Medulla oblongata (tissue), 1 donor: ENCODE measurements around the gene TMPRSS15.

Experiments
- DNase-seq: peaks from one replicate; pipeline ENCODE4 v3.0.0-alpha.2; 2015; ENCODE audit errors: extremely low spot score

Gene TMPRSS15

DNA sequence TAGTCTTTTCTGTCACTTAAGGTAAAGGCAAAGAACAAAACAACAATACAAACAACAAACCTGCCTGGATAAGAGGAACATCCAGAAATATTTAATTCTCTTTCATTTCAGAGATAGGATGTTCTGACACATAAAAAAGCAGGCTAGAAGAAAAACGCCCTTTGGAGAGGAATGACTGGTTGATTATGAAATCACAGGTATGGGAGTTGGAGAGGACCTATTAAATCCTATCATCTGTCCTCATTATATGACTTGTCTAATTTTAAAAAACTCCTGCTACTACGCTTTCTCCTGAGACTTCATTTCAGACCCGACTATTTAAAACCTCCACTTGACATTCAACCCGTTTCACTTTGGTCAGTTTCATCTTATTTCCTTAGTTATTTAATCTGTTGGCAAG lies 54.1 kb downstream of the TMPRSS15 start:
- DNase-seq: no peak

DNA sequence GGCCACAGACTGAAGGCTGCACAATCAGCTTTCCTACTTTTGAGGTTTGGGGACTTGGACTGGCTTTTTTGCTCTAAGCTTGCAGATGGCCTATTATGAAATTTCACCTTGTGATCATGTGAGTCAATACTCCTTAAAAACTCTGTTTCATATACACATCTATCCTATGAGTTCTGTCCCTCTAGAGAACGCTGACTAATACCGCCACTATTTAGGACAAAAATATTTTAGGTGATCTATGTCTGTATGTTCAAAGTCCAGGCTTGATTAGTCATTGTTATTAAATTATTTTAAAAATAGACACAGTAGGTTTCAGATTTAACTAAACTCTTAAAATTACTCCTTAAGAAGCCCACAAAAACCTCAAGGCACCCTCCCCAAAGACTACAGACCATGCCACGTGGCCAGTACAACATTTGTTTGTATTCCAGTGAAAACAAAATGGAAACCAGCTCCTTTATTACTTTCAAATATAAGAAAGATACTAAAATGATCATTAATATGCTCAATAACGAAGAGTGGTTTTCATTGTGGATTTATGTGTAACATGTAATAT lies 63.1 kb downstream of the TMPRSS15 start:
- no peak for DNase-seq

DNA sequence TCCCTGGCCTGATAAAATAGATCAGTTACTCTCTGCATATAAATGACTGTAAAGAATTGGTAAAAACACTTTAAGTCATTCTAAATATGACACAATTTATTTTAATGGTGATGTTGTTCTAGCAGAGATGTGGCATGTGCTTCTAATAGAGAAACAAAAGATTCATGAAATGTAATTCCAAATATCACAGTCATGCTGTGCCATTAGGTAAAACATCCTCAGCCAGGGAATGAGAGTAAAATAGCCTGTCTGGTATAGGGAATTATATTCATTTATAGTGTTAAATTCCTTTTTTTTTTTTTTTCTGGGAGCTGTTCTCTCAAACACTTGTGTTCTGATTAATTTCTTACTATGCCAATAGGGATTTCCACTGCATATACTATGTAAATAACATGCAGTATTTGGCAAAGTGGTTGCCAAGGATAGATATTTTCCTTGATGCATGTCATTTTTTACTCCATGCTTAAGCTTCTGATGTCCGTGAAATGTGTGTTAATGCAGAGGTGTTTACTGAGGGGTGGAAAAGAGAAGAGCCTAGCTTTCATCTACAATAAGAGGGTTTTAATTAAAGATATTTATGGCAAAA lies 67.8 kb downstream of the TMPRSS15 start:
- DNase-seq: no peak

- DNase-seq: no peak
These were observed 69.5 kb downstream of the TMPRSS15 start for GRCh38 chr21:18334066-18334465.

DNA sequence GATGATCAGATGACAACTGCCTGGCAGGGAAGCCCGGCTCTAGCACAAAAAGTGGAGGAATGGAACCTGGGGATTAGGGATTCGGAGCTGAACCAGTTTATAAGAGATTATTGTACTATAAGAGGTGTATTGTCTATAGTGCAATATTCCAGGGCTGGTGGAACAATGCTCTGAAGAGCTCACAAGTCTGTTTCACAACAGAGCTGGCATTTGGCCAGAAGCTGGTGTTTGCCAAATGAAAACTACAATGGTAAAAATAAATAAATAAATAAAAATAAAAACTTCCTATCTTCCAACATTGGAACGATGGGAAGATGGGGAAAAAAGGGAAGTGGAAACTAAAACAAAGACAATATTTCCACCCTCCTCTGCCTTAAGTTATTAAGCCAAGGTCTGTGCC lies 85.4 kb downstream of the TMPRSS15 start:
- no peak for DNase-seq

- DNase-seq: no peak
These were observed 105.4 kb downstream of the TMPRSS15 start for GRCh38 chr21:18298228-18298627.

GRCh38 chr21:18294100-18294499 lies 109.5 kb downstream of the TMPRSS15 start:
- DNase-seq: no peak

DNA sequence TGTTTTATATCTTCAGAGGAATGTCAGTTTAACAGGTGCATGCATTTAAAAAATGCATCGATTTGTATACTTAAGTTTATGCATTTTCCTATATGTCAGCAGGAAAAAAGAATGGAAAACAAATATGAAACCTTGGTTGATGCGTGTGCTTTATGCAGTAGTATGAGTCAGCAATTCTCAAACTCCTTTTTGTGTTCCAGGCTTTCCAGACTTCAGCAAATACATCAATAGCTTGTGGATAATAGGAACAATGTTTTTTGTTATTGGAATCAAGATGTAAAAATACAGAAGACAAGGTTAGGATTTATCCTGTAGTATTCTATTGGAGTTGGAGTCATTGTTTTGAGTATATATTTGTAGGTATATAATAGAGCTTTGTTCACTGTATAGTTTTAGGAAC lies 113.7 kb downstream of the TMPRSS15 start:
- no peak for DNase-seq

DNA sequence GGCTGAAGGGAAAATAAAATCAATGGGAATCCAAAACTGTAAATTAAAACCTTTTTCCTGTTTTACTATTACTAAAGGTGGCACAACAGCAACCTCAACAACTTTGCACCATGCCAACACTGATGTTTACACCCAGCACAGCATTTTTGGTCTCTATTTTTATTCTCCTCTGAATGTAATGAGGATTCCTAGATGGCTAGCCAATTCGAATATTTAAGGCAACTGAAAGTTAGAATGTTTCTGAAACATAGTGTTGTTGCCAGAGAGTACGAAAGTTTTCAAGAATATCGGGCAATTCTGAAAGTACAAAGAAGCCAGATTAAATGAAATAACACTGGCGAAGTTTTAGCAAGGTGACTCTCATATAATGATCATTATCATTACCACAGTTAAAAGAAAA lies 118.2 kb downstream of the TMPRSS15 start:
- DNase-seq: no peak

- no peak for DNase-seq
These were observed 127.8 kb downstream of the TMPRSS15 start for GRCh38 chr21:18275781-18276180.

- DNase-seq: no peak
These were observed 129.2 kb downstream of the TMPRSS15 start for GRCh38 chr21:18274370-18274769.

GRCh38 chr21:18273400-18273799 lies 130.2 kb downstream of the TMPRSS15 start:
- DNase-seq: no peak

- no peak for DNase-seq
These were observed 133.7 kb downstream of the TMPRSS15 start for GRCh38 chr21:18269856-18270255.

DNA sequence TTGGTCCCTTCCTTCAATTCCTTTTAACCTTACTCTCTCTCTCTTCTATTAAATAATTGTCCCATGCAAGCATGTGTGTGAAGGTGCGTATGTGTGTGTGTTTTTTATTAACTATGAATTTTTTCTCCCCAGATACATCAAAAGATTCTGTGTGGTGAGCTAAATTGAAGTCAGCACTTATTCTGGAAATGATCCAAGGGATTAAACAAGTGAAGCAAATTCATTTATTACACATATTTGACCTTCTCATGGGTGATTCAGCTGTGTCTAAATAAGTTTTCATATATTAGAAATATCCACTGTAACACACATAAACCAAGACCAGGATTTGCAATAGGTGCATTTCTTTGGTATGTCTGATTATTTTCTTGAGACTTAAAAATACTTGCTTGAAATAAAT lies 134.7 kb downstream of the TMPRSS15 start:
- no peak for DNase-seq

DNA sequence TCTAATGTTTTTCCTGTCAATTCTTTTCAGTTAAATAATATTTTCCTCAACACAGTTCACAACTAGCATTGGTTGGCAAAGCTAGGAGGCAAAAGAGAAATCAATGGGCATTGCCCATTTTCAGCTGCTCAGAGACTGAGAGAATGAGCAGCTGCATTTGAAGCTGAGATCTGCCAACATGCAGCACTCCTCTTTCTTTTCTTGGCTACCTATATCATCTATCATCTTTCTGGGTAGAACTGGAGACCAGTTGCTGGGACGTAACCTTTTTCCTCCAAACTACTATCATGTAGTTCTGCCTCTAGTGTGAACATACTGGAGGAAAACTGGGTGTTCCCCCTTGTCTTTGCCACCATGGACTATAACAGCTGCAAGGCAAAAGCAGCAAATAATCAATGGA lies 136.1 kb downstream of the TMPRSS15 start:
- DNase-seq: no peak

DNA sequence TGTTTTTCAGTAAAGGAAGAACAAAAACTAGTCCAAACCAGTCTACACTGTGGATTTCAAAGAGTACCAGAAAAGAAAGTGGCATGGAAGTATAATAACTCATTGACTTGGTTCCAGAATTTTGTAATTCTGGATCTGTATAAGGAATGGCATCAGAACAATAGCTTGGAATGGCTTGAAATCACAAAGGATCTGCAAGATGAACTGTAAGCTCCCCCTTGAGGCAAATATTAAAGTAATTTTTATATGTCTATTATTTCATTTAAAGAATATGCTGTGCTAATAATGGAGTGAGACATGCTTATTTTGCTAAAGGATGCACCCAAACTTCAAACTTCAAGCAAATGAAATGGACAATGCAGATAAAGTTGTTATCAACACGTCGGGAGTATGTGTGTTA lies 137.6 kb downstream of the TMPRSS15 start:
- DNase-seq: no peak

DNA sequence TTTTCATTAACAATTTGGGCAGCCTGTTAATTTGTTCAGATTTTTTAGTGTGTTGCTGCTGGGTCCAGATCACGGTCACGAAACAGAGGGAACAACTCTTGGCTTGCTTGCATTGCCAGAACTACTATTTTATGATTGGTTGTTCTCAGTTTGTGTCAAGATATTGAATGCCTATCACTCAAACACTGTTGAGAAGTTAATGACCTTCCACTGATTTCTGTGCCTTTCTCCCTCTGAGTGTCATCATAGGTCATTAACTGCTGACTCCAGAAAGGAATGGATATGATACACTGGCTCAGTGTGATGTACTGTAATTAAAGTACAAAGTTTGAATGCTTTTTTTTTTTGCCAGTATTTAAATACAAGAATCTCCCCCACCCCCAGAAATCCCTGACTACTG lies 149.8 kb downstream of the TMPRSS15 start:
- no peak for DNase-seq

- no peak for DNase-seq
These were observed 150.4 kb downstream of the TMPRSS15 start for GRCh38 chr21:18253221-18253620.

DNA sequence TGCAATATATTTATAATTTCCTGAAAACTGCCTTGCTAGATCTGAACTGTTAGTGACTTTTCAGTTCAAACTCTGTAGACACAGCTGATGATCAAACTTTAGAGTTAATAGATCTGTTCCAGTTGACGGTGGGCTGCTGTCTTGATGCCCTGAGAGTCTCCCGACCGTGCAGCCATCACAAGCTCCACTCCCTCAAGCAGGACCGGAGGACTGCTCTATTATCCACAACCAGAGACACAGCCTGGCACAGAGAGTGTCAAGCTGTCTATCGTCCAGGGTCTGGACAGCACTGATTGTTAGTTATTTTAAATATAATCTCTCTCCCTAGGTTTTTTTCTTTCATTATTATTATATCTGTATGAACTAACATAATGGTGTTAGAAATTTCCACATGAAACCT lies 150.9 kb downstream of the TMPRSS15 start:
- DNase-seq: no peak

DNA sequence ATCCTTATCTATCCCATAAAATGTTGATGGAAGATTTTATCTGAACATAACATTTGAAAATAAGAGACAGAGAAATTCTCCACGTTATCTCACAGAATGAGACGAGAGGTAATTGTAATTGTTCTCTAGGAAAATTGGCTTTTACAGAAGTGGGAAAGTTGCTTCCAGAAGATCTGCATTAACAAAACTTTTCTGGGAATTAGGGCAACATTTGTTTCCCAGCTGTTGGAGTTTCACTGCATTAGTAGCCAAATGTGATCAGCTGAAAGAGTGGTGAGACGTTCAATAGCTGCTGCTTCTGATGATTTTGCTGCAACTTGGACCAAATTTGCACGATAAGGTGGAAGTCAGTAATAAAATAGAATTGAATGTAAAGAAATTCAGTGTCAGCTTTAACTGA lies 151.3 kb downstream of the TMPRSS15 start:
- DNase-seq: no peak

- DNase-seq: no peak
These were observed 152.5 kb downstream of the TMPRSS15 start for GRCh38 chr21:18251065-18251464.

DNA sequence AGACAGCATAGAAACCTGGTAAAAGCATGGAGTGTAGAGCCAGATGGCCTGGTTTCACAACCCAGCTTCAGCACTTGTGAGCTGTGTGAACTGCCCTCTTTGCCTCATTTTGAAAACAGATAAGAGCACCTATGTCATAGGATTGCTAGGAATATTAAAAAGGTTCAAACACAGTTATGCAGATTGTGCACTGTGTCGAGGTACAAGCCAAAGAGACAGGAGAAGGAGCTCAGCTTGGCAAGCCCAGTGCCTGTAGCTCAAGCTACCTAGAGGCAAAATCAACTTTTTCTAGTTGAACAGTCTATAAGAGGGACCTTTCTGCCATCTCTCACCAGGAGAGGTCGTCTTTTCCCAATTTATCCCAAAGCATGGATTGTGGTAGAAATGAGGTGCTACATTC lies 153.9 kb downstream of the TMPRSS15 start:
- DNase-seq: no peak

DNA sequence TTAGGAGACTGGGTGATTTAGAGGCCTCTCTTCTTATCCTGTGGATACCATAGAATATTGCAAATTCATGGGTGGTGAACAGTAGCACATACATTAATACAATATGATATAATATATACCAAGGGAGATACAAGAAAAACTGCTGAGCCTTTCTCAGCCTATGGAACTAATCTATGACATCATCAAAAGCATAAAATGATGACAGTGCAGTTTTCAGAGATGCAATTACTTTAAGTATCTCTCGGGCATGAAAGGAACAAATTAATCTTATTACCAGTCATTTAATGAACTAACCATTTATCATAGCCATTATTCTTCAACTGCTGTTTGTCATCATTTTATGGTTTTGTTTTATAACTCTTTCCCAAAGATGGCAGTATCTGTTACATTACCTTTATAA lies 155.4 kb downstream of the TMPRSS15 start:
- DNase-seq: no peak

- no peak for DNase-seq
These were observed 158.1 kb downstream of the TMPRSS15 start for GRCh38 chr21:18245464-18245967.
